Activated T-cell treated with anti-CD3 and anti-CD28 coated beads for 1 hour (primary cell): ENCODE data around the gene APOA5.
"Not testable (repeated sequence)": the region's sequence is repeated elsewhere in the genome, so short reads cannot be mapped to it uniquely, and the experiment has no call there.

Experiments
- DNase-seq: peaks from one replicate; pipeline ENCODE4 v3.0.0-alpha.2; 2020; ENCODE audit warnings: low read depth

The APOA5 gene, protein sequence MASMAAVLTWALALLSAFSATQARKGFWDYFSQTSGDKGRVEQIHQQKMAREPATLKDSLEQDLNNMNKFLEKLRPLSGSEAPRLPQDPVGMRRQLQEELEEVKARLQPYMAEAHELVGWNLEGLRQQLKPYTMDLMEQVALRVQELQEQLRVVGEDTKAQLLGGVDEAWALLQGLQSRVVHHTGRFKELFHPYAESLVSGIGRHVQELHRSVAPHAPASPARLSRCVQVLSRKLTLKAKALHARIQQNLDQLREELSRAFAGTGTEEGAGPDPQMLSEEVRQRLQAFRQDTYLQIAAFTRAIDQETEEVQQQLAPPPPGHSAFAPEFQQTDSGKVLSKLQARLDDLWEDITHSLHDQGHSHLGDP

DNA sequence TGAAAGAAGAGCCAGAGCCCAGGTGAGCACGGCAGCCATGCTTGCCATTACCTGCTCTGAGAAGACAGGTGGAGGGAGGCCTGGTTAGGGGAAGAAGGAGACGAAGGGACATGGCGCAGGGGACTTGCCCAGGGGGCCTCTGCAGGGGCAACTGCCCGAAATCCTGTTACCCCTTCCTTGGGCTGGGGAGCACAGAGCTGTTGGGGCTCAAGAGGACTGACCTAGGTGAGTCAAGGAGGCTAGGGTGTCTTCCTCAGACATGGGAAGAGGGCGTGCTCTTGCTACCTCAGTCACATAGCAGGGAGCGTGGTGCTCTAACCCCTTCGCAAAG lies at the start of gene APOA5:
TSS of gene APOA5 (minus strand) at position 67 of the 331 bp plus-strand sequence. CDS start at position 48, 19 bp downstream.
- no peak for DNase-seq

DNA sequence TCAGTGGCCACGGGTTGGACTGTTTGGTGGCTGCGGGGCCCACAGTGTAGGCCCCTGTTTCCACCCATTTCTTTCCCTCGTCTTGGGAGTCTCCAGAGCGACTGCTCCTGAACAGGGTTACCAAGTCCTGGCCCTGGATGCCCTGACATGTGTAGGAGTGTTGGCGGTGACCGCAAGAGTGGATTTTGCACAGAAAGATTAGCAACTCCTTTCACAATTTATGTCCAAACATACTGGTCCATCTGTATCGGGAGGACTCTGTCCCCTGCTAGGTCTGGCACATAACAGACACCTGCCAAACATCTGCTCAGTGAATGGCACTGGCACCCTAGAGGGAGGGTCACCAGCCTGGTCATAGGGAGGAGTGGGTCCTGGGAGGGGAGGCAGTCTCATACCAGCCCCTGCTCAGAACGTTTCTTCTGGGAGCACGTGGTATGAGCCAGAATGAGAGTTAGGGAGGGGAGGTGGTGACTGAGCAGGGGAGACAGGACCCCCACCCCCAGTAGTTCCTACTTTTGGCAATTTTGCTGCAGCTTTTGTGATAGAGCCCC lies 49.1 kb upstream of the APOA5 start:
- DNase-seq: no peak

DNA sequence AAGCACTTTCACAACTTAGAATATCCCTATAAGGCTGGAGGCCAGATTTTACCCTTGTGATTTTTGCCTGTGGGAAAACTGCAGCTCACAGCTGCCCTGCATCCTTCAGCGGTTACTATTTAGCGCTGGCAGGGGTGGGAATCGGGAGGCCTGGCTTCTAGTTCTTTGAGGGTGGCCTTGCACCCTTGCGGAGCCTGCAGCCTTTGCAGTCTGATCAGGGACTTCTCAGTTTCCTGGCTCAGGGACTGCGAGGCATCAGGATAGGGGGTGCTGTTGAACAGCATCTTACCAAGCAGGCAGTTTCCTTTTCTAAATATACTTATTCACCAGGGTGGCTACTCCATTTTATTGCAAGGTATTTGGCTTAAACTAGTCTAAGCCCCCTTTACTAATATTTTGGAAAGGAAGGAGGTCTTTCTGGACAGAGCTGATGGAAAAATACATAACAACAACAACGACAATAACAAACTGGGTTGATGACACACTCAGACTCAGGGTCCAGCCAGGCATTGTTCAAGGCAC lies 48.6 kb upstream of the APOA5 start:
- no peak for DNase-seq

DNA sequence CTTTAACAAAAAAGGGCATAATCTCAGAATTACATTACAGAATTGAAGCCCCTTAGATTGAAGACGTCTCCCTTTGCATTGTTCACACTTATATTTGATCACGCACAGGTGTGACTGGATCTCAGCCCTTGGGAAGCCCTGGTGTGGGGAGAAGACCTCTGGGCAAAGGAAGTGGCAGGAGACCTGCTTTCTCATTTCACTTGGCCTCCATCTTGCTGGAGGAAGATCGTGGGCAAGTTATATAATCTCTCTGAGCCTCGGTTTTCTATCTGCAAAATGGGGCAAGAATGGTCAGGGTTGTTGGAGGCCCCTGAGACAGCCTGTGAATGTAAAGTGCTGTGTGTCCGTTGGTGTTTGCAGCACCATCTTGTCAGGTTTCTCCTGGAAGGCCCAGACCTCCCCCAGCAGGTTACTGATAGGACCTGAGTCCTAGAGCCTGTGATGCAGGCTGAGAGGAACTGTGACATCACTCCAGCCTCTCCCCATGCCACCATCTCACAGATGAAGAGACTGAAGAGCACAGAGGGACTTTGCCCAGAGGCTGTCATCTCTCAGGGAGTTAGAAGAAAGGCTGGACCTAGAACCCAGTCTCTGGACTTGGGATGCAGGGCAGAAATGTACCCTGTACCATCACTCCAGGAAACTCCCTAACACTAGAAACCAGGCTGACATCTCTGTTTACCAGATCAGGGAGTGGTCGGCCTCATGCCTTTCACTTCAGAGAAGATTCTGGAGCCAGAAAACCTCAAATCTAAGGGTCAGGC lies 46.8 kb upstream of the APOA5 start:
- DNase-seq: no peak

DNA sequence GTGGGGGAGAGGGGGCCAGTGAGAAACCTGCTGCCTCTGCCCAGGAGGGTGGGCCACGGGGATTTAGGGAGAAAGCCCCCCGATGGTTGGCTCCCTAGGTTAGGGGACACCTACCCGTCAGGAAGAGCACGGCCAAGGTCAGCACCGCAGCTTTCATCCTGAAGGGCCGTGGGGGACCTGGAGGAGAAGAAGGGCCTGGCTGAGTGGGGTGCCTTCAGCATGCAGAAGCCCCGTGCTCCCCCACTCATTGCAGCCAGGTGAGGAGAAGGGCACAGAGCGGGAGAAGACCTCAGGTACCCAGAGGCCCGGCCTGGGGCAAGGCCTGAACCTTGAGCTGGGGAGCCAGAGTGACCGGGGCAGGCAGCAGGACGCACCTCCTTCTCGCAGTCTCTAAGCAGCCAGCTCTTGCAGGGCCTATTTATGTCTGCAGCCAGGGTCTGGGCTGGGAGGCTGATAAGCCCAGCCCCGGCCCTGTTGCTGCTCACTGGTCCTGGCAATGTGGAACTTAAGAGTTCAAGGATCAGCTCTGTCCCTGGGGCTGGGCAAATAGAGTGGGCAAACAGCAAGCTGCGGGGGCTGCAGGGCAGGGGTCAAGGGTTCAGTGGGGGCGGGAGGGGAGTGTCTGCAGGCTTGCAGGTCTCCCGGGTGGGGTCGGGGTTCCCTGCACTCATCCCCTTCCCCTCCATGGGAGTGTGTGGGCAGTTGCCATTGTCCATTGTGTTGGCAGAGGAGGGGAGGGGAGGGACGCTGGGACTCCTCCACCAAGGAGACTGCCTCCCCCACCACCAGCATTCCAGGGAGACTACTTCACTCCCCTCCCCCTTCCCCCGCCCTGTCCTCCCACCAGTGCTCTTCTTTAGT lies 45.8 kb upstream of the APOA5 start, which contains the start of gene APOA1:
TSS of gene APOA1 (minus strand) at position 392 of the 861 bp plus-strand sequence. CDS start at position 157, 235 bp downstream.
- DNase-seq: no peak

DNA sequence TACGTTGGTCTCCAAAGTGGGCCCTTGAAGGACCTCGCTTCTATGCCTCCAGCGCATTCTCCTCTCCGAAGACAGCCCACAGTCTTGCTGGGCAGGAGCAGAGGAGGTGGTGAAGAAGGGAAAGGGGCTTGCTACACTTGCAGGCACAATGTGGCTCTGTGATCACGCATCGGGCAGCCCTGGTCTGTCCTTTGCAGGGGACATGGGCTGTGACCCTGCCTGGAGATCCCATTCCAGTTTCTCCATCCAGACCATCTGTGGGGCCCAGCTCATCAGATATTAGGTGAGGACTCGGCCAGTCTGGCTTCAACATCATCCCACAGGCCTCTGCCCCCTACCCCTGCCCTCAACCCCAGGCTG lies 44.9 kb upstream of the APOA5 start:
- no peak for DNase-seq

DNA sequence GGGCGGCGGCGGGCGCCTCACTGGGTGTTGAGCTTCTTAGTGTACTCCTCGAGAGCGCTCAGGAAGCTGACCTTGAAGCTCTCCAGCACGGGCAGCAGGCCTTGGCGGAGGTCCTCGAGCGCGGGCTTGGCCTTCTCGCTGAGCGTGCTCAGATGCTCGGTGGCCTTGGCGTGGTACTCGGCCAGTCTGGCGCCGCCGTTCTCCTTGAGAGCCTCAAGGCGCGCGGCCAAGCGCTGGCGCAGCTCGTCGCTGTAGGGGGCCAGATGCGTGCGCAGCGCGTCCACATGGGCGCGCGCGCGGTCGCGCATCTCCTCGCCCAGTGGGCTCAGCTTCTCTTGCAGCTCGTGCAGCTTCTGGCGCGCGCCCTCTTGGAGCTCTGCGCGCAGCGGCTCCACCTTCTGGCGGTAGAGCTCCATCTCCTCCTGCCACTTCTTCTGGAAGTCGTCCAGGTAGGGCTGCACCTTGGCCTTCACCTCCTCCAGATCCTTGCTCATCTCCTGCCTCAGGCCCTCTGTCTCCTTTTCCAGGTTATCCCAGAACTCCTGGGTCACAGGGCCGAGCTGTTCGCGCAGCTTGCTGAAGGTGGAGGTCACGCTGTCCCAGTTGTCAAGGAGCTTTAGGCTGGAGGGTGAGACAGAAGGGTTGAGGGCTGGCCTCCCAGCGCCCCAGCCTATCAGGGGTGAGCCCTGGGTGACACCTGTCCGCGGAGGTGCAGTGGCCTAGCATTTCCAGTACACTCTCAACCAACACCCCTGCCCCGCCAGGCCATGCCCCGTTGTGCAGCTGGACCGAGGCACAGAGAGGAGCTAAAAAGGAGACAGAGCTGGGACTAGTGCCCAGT lies 44.3 kb upstream of the APOA5 start:
- peak; percentile 70 for DNase-seq

DNA sequence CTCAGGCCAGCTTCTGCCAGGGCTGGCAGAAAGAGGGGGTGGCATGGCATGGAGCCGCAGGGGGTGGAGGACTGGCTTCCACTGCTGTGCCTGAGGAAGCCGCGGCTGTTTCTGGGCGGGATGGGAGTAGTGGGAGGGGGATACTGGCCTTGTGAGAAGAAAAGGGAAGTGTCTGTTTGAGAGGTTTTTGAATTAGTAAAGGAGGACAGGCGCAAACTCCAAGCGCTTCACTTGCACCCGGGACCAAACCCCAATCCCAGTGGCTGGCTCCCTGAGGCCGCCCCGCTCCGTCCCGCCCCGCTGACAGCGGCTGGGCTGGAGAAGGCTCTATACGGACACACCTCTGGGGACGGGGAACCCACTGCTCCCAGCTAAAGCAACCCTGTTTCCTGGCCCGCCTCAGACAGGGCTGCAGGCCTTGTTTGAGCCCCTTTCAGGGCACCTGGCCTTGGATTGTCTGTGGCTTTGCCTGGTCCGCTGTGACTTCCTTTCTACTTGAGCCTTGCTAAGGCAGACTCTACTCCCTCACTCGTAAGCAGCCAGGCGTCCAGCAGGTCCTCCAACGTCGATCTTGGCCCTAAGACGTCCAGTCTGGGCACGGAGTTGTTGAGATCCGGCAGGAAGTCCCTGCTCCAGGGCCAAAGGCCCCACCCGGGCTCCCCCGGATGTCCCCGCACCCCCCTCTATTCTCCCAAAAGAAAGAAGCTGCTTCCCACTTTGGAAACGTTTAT lies 43.5 kb upstream of the APOA5 start:
- no peak for DNase-seq

DNA sequence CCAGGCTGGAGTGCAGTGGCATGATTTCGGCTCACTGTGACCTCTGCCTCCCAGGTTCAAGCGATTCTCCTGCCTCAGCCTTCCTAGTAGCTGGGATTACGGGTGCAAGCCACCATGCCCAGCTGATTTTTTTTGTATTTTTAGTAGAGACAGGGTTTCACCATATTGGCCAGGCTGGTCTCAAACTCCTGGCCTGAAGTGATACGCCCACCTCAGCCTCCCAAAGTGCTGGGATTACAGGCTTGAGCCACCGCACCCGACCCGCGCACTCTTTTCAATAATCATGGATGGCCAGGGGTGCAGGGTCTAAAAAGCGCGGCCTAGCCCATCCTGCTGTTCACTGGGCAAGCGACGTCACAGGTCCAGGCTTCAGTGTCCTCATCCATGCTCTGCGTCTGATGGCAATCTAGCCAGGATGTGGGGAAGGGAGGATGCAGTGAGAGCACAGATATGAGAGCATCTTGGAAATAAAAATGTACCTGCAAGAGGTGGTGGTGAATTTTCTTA lies 42.9 kb upstream of the APOA5 start:
- DNase-seq: not testable (repeated sequence)

DNA sequence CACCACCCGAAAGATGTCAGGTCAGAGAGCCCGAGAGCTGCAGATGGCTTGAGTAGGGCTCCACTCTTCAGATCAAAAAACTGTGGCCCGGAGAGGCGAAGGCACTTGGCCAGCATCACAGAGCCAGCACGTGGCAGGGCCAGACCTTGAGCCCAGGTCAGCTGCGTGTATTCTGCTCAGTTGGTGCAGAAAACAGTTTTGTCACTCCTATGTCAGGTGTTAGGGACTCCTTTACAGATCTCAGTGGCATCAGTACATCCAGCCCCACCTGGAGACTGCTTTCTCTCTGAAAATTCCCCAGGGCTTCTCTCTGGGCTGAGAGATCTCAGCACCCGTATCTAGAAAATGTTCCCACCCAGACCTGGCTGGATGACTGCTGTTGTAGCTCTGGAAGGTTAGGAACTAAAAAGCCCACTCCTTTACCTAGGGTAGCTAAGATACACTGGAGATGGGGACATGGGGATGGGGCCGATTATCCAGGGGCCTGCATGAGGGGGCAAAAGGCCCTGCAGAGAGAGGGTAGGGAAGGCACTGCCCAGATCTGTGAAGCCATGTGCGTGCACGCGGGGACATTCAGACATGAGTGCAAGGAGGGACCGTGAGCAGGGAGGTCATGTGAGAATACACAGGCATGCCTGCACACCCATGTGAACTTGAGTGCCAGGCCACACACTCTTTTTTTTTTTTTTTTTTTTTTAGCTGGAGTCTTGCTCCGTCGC lies 42.3 kb upstream of the APOA5 start:
- DNase-seq: no peak

DNA sequence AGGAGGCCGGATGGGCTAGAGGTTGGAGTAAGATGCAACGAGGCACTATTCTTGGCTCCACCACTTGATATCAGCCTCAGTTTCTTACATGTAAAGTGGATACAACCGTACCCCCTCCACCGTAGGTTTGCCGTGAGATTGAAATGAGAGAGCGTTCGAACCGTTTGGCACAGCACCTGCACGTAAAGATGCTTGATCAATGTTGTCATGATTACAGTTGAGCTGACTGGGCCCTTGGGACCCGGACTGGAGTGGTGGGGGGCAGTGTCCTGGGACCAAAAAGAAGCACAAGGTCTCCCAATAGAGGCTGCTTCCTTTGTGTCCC lies 41.8 kb upstream of the APOA5 start:
- DNase-seq: no peak

DNA sequence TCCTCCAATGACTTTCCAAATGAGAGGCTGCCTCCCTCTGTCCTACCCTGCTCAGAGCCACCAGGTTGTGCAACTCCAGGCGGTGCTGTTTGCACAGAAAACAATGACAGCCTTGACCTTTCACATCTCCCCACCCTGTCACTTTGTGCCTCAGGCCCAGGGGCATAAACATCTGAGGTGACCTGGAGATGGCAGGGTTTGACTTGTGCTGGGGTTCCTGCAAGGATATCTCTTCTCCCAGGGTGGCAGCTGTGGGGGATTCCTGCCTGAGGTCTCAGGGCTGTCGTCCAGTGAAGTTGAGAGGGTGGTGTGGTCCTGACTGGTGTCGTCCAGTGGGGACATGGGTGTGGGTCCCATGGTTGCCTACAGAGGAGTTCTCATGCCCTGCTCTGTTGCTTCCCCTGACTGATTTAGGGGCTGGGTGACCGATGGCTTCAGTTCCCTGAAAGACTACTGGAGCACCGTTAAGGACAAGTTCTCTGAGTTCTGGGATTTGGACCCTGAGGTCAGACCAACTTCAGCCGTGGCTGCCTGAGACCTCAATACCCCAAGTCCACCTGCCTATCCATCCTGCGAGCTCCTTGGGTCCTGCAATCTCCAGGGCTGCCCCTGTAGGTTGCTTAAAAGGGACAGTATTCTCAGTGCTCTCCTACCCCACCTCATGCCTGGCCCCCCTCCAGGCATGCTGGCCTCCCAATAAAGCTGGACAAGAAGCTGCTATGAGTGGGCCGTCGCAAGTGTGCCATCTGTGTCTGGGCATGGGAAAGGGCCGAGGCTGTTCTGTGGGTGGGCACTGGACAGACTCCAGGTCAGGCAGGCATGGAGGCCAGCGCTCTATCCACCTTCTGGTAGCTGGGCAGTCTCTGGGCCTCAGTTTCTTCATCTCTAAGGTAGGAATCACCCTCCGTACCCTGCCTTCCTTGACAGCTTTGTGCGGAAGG lies 40.9 kb upstream of the APOA5 start:
- no peak for DNase-seq

DNA sequence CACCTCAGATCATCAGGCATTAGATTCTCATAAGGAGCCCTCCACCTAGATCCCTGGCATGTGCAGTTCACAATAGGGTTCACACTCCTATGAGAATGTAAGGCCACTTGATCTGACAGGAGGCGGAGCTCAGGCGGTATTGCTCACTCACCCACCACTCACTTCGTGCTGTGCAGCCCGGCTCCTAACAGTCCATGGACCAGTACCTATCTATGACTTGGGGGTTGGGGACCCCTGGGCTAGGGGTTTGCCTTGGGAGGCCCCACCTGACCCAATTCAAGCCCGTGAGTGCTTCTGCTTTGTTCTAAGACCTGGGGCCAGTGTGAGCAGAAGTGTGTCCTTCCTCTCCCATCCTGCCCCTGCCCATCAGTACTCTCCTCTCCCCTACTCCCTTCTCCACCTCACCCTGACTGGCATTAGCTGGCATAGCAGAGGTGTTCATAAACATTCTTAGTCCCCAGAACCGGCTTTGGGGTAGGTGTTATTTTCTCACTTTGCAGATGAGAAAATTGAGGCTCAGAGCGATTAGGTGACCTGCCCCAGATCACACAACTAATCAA lies 40.2 kb upstream of the APOA5 start:
- no peak for DNase-seq

DNA sequence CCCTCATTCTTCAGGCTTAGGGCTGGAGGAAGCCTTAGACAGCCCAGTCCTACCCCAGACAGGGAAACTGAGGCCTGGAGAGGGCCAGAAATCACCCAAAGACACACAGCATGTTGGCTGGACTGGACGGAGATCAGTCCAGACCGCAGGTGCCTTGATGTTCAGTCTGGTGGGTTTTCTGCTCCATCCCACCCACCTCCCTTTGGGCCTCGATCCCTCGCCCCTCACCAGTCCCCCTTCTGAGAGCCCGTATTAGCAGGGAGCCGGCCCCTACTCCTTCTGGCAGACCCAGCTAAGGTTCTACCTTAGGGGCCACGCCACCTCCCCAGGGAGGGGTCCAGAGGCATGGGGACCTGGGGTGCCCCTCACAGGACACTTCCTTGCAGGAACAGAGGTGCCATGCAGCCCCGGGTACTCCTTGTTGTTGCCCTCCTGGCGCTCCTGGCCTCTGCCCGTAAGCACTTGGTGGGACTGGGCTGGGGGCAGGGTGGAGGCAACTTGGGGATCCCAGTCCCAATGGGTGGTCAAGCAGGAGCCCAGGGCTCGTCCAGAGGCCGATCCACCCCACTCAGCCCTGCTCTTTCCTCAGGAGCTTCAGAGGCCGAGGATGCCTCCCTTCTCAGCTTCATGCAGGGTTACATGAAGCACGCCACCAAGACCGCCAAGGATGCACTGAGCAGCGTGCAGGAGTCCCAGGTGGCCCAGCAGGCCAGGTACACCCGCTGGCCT lies 38.7 kb upstream of the APOA5 start:
- DNase-seq: no peak

DNA sequence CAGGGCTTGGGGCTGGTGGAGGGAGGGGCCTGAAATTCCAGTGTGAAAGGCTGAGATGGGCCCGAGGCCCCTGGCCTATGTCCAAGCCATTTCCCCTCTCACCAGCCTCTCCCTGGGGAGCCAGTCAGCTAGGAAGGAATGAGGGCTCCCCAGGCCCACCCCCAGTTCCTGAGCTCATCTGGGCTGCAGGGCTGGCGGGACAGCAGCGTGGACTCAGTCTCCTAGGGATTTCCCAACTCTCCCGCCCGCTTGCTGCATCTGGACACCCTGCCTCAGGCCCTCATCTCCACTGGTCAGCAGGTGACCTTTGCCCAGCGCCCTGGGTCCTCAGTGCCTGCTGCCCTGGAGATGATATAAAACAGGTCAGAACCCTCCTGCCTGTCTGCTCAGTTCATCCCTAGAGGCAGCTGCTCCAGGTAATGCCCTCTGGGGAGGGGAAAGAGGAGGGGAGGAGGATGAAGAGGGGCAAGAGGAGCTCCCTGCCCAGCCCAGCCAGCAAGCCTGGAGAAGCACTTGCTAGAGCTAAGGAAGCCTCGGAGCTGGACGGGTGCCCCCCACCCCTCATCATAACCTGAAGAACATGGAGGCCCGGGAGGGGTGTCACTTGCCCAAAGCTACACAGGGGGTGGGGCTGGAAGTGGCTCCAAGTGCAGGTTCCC lies 38.0 kb upstream of the APOA5 start, which contains the start of gene APOC3:
TSS of gene APOC3 (plus strand) at position 383 of the 659 bp plus-strand sequence. CDS start 676 bp downstream, outside the sequence.
- no peak for DNase-seq

DNA sequence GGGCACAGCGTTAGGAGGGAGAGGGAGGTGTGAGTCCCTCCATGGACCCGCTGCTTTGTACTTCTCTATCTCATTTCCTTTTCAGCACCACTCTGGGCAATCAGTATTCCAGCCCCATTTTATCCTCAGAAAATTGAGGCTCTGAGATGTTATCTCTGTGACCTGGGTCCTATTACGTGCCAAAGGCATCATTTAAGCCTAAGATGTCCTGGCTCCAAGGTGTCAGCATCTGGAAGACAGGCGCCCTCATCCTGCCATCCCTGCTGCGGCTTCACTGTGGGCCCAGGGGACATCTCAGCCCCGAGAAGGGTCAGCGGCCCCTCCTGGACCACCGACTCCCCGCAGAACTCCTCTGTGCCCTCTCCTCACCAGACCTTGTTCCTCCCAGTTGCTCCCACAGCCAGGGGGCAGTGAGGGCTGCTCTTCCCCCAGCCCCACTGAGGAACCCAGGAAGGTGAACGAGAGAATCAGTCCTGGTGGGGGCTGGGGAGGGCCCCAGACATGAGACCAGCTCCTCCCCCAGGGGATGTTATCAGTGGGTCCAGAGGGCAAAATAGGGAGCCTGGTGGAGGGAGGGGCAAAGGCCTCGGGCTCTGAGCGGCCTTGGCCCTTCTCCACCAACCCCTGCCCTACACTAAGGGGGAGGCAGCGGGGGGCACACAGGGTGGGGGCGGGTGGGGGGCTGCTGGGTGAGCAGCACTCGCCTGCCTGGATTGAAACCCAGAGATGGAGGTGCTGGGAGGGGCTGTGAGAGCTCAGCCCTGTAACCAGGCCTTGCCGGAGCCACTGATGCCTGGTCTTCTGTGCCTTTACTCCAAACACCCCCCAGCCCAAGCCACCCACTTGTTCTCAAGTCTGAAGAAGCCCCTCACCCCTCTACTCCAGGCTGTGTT lies 37.2 kb upstream of the APOA5 start:
- DNase-seq: no peak
